ENCODE measurements around the gene NETO2. TPM values are rescaled to one million over a fixed set of nuclear protein-coding genes. Genes with fewer than 3 reads are reported as not detected.

Gene NETO2
- total and polyA plus RNA-seq, 9 of the 15 experiments (the other 6 are each of a cell fraction or from before 2014, with no cell fraction given) = 4.1 to 37.0 (median 22.2) TPM

DNA sequence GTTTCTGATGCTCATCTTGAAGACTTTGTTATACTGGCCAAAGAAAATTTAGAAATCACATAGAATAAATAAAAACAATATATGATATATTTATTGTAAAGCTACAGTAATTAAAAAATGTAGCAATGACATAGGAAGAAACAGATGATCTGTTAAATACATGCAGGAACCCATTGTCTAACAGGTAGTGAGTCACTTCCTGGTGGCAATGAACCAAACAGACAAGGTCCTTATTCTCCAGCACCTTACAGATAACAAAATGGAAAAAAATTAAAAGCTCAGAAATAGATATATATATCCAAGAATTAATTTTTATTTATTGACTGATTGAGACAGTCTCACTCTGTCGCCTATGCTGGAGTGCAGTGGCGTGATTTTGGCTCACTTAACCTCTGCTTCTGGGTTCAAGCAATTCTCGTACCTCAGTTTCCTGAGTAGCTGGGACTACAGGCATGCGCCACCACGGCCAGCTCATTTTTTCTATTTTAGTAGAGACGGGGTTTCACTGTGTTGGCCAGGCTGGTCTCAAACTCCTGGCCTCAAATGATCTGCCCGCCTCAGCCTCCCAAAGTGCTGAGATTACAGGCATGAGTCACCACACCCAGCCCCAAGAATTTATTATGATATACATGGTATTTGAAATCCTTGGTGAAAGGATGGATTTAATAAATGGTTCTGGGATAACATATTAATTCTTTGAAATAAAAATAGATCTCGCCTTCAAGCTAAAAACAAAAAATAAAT, 7.5 kb downstream of the NETO2 start:
- CTCF ChIA-PET (ENCODE audit: low intra/inter-chr PET ratio) = interaction anchor here (0.6 kb wide), 1 partner anchor 100 kb away, joined by 3 read pairs; no protein-coding TSS in a partner anchor
- TF ChIP-seq, protein P1, sequence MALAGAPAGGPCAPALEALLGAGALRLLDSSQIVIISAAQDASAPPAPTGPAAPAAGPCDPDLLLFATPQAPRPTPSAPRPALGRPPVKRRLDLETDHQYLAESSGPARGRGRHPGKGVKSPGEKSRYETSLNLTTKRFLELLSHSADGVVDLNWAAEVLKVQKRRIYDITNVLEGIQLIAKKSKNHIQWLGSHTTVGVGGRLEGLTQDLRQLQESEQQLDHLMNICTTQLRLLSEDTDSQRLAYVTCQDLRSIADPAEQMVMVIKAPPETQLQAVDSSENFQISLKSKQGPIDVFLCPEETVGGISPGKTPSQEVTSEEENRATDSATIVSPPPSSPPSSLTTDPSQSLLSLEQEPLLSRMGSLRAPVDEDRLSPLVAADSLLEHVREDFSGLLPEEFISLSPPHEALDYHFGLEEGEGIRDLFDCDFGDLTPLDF (CRISPR knock-in tag; IDR thresholded peaks at IDR 0.05) = no peak
- TF ChIP-seq, protein P2, sequence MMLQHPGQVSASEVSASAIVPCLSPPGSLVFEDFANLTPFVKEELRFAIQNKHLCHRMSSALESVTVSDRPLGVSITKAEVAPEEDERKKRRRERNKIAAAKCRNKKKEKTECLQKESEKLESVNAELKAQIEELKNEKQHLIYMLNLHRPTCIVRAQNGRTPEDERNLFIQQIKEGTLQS (IDR thresholded peaks at IDR 0.05) = peak; percentile 66
- TF ChIP-seq, protein P2 (CRISPR knock-in tag; conservative IDR thresholded peaks at IDR 0.05) = no peak
- TF ChIP-seq SIN3B (IDR thresholded peaks at IDR 0.05; ENCODE audit: low read depth) (no peak), PHF21A (IDR thresholded peaks at IDR 0.05; ENCODE audit: borderline replicate concordance, low read depth) (peak; percentile 57; the same call in 1 of the 2 replicates), JUND (IDR thresholded peaks at IDR 0.05; ENCODE audit: borderline replicate concordance, low read depth, low read length) (peak; percentile 45), JUND (tag; IDR thresholded peaks at IDR 0.05; ENCODE audit: borderline replicate concordance, low read depth, low read length) (no peak), ZKSCAN8 (CRISPR knock-in tag; IDR thresholded peaks at IDR 0.05) (no peak), SIX5 (IDR thresholded peaks at IDR 0.05; ENCODE audit: borderline replicate concordance in 1 of 2, insufficient read depth in 1 of 2, low read depth in 1 of 2, low read length in 2 of 2) (no peak), CBX3 (IDR thresholded peaks at IDR 0.05; ENCODE audit: borderline replicate concordance in 1 of 2, low read length in 2 of 2) (no peak), FOSL1 (tag; conservative IDR thresholded peaks at IDR 0.05) (peak; percentile 65), SMAD3 (CRISPR knock-in tag; conservative IDR thresholded peaks at IDR 0.05) (no peak), KAT7 (CRISPR knock-in tag; IDR thresholded peaks at IDR 0.05; ENCODE audit: borderline replicate concordance) (no peak), ATF7 (IDR thresholded peaks at IDR 0.05) (no peak), SLC30A9 (CRISPR knock-in tag; IDR thresholded peaks at IDR 0.05) (no peak), DPF2 (IDR thresholded peaks at IDR 0.05) (0 out of 2 replicates have a peak, but pooled peaks have one; percentile 45)
- TF ChIP-seq, protein P3, sequence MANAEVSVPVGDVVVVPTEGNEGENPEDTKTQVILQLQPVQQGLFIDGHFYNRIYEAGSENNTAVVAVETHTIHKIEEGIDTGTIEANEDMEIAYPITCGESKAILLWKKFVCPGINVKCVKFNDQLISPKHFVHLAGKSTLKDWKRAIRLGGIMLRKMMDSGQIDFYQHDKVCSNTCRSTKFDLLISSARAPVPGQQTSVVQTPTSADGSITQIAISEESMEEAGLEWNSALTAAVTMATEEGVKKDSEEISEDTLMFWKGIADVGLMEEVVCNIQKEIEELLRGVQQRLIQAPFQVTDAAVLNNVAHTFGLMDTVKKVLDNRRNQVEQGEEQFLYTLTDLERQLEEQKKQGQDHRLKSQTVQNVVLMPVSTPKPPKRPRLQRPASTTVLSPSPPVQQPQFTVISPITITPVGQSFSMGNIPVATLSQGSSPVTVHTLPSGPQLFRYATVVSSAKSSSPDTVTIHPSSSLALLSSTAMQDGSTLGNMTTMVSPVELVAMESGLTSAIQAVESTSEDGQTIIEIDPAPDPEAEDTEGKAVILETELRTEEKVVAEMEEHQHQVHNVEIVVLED (CRISPR knock-in tag; IDR thresholded peaks at IDR 0.05) = no peak
- TF ChIP-seq, protein P4, sequence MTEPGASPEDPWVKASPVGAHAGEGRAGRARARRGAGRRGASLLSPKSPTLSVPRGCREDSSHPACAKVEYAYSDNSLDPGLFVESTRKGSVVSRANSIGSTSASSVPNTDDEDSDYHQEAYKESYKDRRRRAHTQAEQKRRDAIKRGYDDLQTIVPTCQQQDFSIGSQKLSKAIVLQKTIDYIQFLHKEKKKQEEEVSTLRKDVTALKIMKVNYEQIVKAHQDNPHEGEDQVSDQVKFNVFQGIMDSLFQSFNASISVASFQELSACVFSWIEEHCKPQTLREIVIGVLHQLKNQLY (CRISPR knock-in tag; conservative IDR thresholded peaks at IDR 0.05) = no peak

More for the DNA sequence above, 7.5 kb downstream of the NETO2 start:
- WGBS (ENCODE audit: insufficient coverage, low coverage, missing lambda C conversion rate) = 43% methylated on average over 8 of the region's 8 CpGs
- DNase-seq (ENCODE audit: extremely low read depth in 1 of 4, low spot score in 3 of 4) = peak in 1 of 4 experiments; percentile 12
- Histone ChIP-seq H3K36me3 (ENCODE audit: control insufficient read depth, insufficient read depth, low read length) (peaks cover 12% of the 10 kb centered on the region; the same call in 2 of the 3 replicates), H4K20me1 (replicated peaks; ENCODE audit: control insufficient read depth, insufficient read depth, low read length) (peaks cover 11% of the 10 kb centered on the region), H3K27ac (ENCODE audit: extremely low read depth, low read depth, low read length) (no peak overlapping the region), H3K4me1 (replicated peaks in 1 of 2; ENCODE audit: control insufficient read depth in 2 of 2, insufficient read depth in 2 of 2, low read length in 2 of 2) (peaks cover 0 to 14% of the 10 kb centered on the region in 2 experiments; a peak in 4 of 5 replicates), H3K9me1 (ENCODE audit: control insufficient read depth, insufficient read depth, low read length) (no peaks in the 10 kb centered on the region), H3K9ac (ENCODE audit: insufficient read depth in 1 of 2, low read depth in 2 of 2, low read length in 2 of 2) (no peak overlapping the region), H3K4me2 (ENCODE audit: insufficient read depth, low read length) (no peak overlapping the region), H3K27me3 (ENCODE audit: control insufficient read depth in 2 of 2, insufficient read depth in 2 of 2, low read length in 2 of 2) (no peaks in the 10 kb centered on the region), H2AFZ (ENCODE audit: low read depth, low read length) (no peak overlapping the region), H3K9me3 (replicated peaks; ENCODE audit: control insufficient read depth, insufficient read depth, low read depth, low read length) (no peaks in the 10 kb centered on the region), H3K79me2 (ENCODE audit: control insufficient read depth, insufficient read depth, low read length) (peaks cover 88% of the 10 kb centered on the region), H3K4me3 (no peak overlapping the region)
- BruUV-seq (replicated peaks) = no TSS peak
- no peak for FAIRE-seq
- POLR2A ChIA-PET = interaction anchor here (0.6 to 0.8 kb wide), 3 partner anchors 75 to 1026 kb away, joined by 3 read pairs; no protein-coding TSS in a partner anchor
- in situ Hi-C loops (cut with MboI) = no loop called here
- intact Hi-C loops (cut with micrococcal nuclease) = loop anchor here (10.0 kb wide), 1 partner anchor 101 kb away; no protein-coding TSS in a partner anchor
- no peak for ATAC-seq
